Measurements from ENCODE around the gene DDHD1.

GRCh38 chr14:53047307-53048069 lies 105.6 kb downstream of the DDHD1 start:
- TF ChIP-seq, protein P1, sequence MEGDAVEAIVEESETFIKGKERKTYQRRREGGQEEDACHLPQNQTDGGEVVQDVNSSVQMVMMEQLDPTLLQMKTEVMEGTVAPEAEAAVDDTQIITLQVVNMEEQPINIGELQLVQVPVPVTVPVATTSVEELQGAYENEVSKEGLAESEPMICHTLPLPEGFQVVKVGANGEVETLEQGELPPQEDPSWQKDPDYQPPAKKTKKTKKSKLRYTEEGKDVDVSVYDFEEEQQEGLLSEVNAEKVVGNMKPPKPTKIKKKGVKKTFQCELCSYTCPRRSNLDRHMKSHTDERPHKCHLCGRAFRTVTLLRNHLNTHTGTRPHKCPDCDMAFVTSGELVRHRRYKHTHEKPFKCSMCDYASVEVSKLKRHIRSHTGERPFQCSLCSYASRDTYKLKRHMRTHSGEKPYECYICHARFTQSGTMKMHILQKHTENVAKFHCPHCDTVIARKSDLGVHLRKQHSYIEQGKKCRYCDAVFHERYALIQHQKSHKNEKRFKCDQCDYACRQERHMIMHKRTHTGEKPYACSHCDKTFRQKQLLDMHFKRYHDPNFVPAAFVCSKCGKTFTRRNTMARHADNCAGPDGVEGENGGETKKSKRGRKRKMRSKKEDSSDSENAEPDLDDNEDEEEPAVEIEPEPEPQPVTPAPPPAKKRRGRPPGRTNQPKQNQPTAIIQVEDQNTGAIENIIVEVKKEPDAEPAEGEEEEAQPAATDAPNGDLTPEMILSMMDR (IDR thresholded peaks at IDR 0.05) = no peak
- TF ChIP-seq POLR2A (IDR thresholded peaks at IDR 0.05) = no peak

Measured in Peyer's patch (tissue), 4 donors.